IPS-NIHi11 (cell line): ENCODE data around the gene CELSR1.
A peak's percentile ranks its signal among the peaks of the same experiment; 100 is the strongest.
"Not testable (repeated sequence)": the region's sequence is repeated elsewhere in the genome, so short reads cannot be mapped to it uniquely, and the experiment has no call there.

Experiments
- DNase-seq: peaks from one replicate; pipeline ENCODE4 v3.0.0; 2012; ENCODE audit warnings: mixed read lengths, low spot score

Gene CELSR1

DNA sequence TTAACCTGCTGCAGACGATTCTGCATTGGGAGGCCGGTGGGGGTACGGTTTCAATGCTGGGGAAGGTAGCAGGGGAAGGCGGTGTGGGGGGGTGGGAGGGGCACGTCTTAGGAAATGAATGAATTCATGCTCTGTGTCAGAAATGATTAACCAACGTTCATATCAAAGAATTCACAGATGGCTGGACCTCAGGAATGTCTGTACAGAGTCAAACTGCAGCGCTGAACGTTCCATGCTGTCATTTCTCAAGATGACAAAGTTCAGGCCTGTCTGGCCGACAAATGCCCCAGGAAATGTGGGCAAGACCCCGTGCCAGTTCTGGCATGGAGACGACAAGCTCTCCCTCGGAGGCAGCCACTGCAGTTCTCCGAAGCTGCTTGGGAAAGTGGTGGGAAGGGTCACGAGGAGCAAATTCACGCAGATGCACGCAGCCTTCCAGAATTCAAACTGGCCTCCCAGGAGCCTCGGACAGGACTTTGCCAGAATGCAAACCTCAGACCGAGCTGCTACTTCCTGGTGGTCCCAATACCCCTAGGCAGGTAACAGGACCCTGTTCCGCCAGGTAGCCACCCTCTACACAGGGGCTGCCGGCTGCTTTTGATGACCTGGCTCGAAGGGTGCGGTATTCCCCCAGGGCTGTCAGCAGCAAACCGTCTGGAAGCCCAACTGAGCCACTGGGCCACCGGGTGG, 120.4 kb downstream of the CELSR1 start:
- DNase-seq: no peak

- DNase-seq: no peak
These were observed 120.9 kb downstream of the CELSR1 start for GRCh38 chr22:46416520-46416871.

DNA sequence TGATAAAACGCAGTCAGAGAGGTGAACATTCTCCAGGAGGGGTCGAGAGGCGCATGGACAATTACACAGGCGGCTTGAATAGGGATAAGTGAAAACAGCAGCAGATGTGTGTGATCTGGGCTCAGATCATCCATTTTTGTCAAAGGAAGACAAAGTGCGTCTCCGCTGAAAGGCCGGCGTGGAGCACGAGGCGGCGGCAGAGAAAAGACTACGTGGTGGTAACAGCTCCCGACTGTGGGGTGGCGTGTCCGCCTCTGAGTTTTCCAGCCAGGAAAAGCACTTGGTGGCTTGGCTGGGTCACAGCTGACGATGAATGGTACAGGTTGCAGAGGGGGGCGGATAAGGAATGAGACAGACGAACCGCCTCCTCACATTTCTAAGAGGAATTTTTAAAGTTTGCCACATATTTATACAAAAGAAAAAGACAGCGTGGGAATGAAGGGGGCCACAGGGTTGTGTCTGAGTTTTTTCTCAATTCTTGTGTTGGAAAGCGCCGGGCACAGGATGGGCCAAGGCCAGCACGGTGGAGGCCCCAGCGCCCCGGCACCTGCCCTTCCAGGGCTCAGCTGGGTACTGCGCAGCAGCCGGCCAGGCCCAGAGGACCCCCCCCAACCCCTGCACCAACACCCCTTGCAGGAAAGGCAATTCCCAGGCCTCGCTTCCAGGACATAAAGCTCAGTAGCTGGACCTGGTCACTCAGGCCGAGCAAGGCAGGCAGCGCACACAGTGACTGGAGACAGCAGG, 121.5 kb downstream of the CELSR1 start:
- no peak for DNase-seq

- no peak for DNase-seq
These were observed 122.7 kb downstream of the CELSR1 start for GRCh38 chr22:46414704-46415103.

GRCh38 chr22:46413725-46414379, 123.6 kb downstream of the CELSR1 start:
- no peak for DNase-seq

GRCh38 chr22:46411347-46411746, 126.1 kb downstream of the CELSR1 start:
- DNase-seq: no peak

GRCh38 chr22:46410291-46410808, 127.1 kb downstream of the CELSR1 start:
- DNase-seq: no peak

- no peak for DNase-seq
These were observed 127.7 kb downstream of the CELSR1 start for GRCh38 chr22:46409631-46410210.

GRCh38 chr22:46408568-46409506, 128.6 kb downstream of the CELSR1 start:
- DNase-seq: peak; percentile 62

DNA sequence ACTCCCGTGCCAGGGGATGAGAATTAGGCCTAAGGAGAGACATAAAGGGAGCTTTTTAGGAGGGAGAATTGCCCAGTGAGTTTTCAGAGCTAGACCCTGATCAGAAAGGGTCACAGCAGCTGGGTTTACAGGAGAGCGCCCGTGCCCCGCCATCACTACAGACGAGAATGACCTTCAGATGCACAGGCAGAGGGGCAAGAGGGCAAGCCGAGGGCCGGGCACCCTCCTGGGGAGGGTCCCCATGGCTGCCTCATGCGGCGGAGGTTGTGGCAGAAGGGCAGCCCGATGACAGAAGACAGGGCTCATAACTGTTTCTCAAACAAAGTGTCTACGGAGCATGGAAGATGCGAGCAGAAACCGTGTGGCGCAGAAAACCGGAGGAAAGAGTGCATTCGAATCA, 129.7 kb downstream of the CELSR1 start:
- DNase-seq: no peak

DNA sequence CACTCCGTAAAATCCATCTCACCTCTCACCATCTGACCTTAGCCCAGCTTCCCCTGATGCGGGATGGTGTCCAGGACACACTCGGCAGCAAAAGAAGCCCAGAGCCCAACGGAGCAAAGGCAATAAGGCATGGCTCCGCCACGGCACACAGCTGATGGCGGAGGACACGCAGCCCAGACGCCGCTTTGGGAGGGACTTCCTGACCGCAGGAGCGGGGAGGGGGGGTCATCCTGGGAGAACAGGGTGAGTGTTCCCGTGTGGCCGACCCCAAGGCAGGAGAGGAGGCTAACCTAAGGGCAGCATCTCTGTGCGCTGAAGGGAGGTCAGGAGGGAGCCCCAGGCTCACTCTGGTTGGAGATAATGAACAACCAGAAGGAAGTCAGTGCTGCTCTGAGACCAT, 130.6 kb downstream of the CELSR1 start:
- DNase-seq: no peak

- DNase-seq: no peak
These were observed 131.1 kb downstream of the CELSR1 start for GRCh38 chr22:46406349-46406748.

DNA sequence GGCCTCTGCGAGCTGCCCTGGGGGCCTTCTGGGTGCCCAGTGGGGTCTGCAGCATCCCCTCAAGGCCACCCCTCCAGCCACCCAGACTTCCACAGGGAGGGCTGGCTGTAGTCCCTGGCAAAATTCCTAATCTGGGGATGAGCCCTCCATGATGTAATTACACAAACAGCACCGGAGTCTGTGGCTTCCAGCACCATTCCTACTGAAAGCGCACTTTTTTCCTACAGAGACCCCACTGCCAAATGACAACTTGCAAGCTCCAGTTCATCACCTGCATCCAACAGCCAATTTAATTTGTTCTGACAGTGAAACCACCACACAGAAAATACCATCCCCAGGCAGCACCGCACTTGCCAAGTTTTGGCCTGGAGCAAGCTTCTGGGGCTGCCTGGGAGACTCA, 131.5 kb downstream of the CELSR1 start:
- DNase-seq: no peak

GRCh38 chr22:46403880-46404279, 133.5 kb downstream of the CELSR1 start:
- DNase-seq: not testable (repeated sequence)

DNA sequence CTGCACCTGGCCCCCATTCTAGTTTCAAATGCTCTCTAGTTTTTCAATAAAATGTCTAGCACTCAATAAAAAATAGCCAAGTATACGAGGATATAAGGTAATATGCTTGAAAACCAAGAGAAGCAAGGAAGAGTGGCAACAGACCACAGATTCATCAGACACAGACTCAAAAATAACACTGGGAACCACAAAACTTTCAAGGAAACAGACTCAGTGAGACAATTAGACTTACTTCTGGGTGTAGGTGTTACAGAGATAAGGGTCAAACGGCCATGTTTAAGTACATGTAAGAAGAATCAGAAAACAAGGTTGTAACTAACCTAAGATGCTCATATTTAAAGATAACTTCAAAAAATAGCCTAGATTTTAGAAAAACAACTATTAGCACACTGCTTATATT, 134.9 kb downstream of the CELSR1 start:
- DNase-seq: no peak

- DNase-seq: no peak
These were observed 136.1 kb downstream of the CELSR1 start for GRCh38 chr22:46401370-46401769.

GRCh38 chr22:46399251-46400024, 138.0 kb downstream of the CELSR1 start:
- DNase-seq: no peak

- DNase-seq: no peak
These were observed 139.5 kb downstream of the CELSR1 start for GRCh38 chr22:46397951-46398350.

DNA sequence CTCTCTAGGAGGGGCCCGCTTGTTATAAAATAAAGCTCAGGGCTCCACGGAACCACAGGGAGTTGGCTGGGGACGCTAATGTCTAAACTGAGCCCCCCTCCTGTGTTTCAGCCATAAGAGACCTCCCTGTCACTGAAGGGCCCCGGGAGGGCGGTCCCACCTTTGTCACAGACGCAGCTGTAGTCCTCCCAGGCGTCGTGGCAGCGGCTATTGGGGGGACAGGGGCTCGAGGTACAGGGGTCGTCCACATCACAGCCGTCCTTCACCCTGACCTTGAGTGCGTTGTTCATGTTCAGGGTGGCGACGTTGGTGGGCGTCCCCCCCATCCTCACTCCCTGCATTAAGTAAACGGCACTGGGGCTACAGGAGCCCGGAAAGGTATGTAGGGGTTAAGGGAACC, 139.9 kb downstream of the CELSR1 start:
- DNase-seq: no peak

- DNase-seq: not testable (repeated sequence)
These were observed 140.4 kb downstream of the CELSR1 start for GRCh38 chr22:46397049-46397448.

DNA sequence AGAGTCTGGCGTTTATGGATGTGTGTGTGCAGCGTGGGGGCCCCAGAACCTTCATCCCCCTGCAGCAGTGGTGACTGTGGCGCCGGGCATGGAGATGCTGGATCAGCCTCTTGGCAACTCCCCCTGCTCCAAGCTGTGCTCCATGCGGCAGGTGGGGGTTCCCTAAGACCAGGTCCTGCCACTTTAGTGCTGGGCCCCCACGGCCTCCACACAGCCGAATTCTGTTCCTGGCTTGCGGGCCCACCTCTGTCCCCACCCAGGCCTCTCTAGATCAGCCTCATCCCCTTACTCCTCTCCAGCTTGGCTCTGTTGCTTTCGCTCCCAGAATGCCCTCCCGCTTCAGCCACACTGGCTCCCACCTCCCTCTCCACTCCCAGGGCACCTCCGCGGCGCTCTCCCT, 142.3 kb downstream of the CELSR1 start:
- DNase-seq: no peak
